Anterior cingulate cortex (tissue), 58 donors: Measurements from ENCODE around the gene OS9.
"Not testable (repeated sequence)": the region's sequence is repeated elsewhere in the genome, so short reads cannot be mapped to it uniquely, and the experiment has no call there.

Experiments used
- DNase-seq, 58 donors: peaks; one replicate each; lab custom pipeline; 2025; lab: John Stamatoyannopoulos, UW

Gene OS9

GRCh38 chr12:57692500-57692899 is 1.4 kb upstream of the OS9 start:
- DNase-seq: no peak

GRCh38 chr12:57693317-57693658 is 644 bp upstream of the OS9 start:
- DNase-seq: no peak

GRCh38 chr12:57694459-57695019 is 607 bp downstream of the OS9 start:
- DNase-seq: peak in 8 of 58 donors; percentile 2 to 38 (median 22)

GRCh38 chr12:57695770-57696432 is 2.0 kb downstream of the OS9 start:
- no peak for DNase-seq

GRCh38 chr12:57697076-57697475 is 3.1 kb downstream of the OS9 start:
- DNase-seq: no peak

- DNase-seq: no peak
Measured at GRCh38 chr12:57698414-57698813, 4.5 kb downstream of the OS9 start.

GRCh38 chr12:57700317-57700716 is 6.4 kb downstream of the OS9 start:
- DNase-seq: no peak

- DNase-seq: no peak
Measured at GRCh38 chr12:57707250-57707649, 13.3 kb downstream of the OS9 start.

GRCh38 chr12:57708296-57708695 is 14.4 kb downstream of the OS9 start:
- DNase-seq: no peak

GRCh38 chr12:57712701-57713100 is 18.8 kb downstream of the OS9 start:
- DNase-seq: peak in 4 of 58 donors; percentile 14 to 35 (median 20)

- no peak for DNase-seq
Measured at GRCh38 chr12:57713209-57713608, 19.3 kb downstream of the OS9 start.

- DNase-seq: not testable (repeated sequence)
Measured at GRCh38 chr12:57715036-57715748, 21.3 kb downstream of the OS9 start.

- DNase-seq: no peak
Measured at GRCh38 chr12:57715786-57716185, 21.9 kb downstream of the OS9 start.

GRCh38 chr12:57716305-57716704 is 22.4 kb downstream of the OS9 start:
- no peak for DNase-seq

GRCh38 chr12:57717131-57717530 is 23.2 kb downstream of the OS9 start:
- DNase-seq: no peak

- no peak for DNase-seq
Measured at GRCh38 chr12:57717846-57718640, 24.1 kb downstream of the OS9 start.

GRCh38 chr12:57718641-57719528 is 25.0 kb downstream of the OS9 start:
- no peak for DNase-seq

GRCh38 chr12:57719777-57720605 is 26.1 kb downstream of the OS9 start:
- no peak for DNase-seq
